ENCODE measurements around the gene RAB11FIP3.

- no peak for TF ChIP-seq CTCF (conservative IDR thresholded peaks at IDR 0.05 in 1 of 2, IDR thresholded peaks at IDR 0.05 in 1 of 2; ENCODE audit: extremely low read depth in 1 of 2, insufficient read depth in 1 of 2, low read depth in 1 of 2, low read length in 2 of 2)
- TF ChIP-seq EZH2 (IDR thresholded peaks at IDR 0.05; ENCODE audit: borderline replicate concordance, low read length) = no peak
Measured at GRCh38 chr16:554640-555365, 129.4 kb downstream of the RAB11FIP3 start.
